CD4-positive, alpha-beta memory T cell (primary cell): ENCODE results near the gene EVX2. TPM values are rescaled to one million over a fixed set of nuclear protein-coding genes. Genes with fewer than 3 reads are reported as not detected.

ENCODE experiments used
- CTCF ChIA-PET: fragments of 350-600 bp; sonication (Branson Sonifier 250); formaldehyde crosslinking; loops from one replicate; lab custom pipeline; 2021; ENCODE audit warnings: inconsistent platforms; ENCODE audit not compliant: partially characterized antibody; lab: Charles Lee
- POLR2A ChIA-PET: fragments of 350-600 bp; sonication (Branson Sonifier 250); formaldehyde crosslinking; loops from one replicate; lab custom pipeline; 2021; ENCODE audit not compliant: partially characterized antibody; lab: Charles Lee
- DNase-seq, 5 donors: peaks; one replicate each; pipeline versions ENCODE4 v3.0.0 to v3.0.0-alpha.2; 2020 to 2022; ENCODE audit warnings: mixed read lengths in 1 of 5
- H3K27ac ChIP-seq: one replicate; pipeline ENCODE4 v1.7.0; 2013; ENCODE audit warnings: low read depth, low read length
- H3K27me3 ChIP-seq: 2 replicates; pipeline ENCODE4 v1.7.0; 2013; ENCODE audit warnings: mild to moderate bottlenecking, low read length, moderate library complexity; ENCODE audit not compliant: insufficient read depth
- H3K36me3 ChIP-seq: 2 replicates; pipeline ENCODE4 v1.7.0; 2013; ENCODE audit warnings: mild to moderate bottlenecking, low read length, moderate library complexity; ENCODE audit not compliant: insufficient read depth
- H3K4me1 ChIP-seq: 2 replicates; pipeline ENCODE4 v1.7.0; 2013; ENCODE audit warnings: mild to moderate bottlenecking, low read length, moderate library complexity; ENCODE audit not compliant: insufficient read depth
- H3K4me3 ChIP-seq, 2 donors: one replicate each; pipeline ENCODE4 v1.7.0; 2013; ENCODE audit warnings: low read length in 2 of 2, mild to moderate bottlenecking in 1 of 2
- H3K9me3 ChIP-seq, 2 donors: one replicate each; pipeline ENCODE4 v1.7.0; 2013; ENCODE audit warnings: low read length in 2 of 2, control low read depth in 1 of 2; ENCODE audit not compliant: control insufficient read depth in 1 of 2
- H3K27ac Mint-ChIP-seq, 7 donors: one replicate each; pipeline ENCODE4 v1.8.0; 2020 to 2021; ENCODE audit warnings: mixed read lengths in 7 of 7, mild to moderate bottlenecking in 6 of 7, inconsistent platforms in 3 of 7, moderate library complexity in 3 of 7
- H3K27me3 Mint-ChIP-seq, 2 donors: one replicate each; pipeline ENCODE4 v1.8.0; 2020 to 2021; ENCODE audit warnings: mixed read lengths in 2 of 2
- H3K36me3 Mint-ChIP-seq, 2 donors: one replicate each; pipeline ENCODE4 v1.8.0; 2020 to 2021; ENCODE audit warnings: mixed read lengths in 2 of 2, inconsistent platforms in 1 of 2, mild to moderate bottlenecking in 1 of 2
- H3K4me1 Mint-ChIP-seq, 4 donors: one replicate each; pipeline ENCODE4 v1.8.0; 2020 to 2021; ENCODE audit warnings: mixed read lengths in 4 of 4, mild to moderate bottlenecking in 1 of 4
- H3K4me3 Mint-ChIP-seq, 8 donors: one replicate each; pipeline ENCODE4 v1.8.0; 2020 to 2021; ENCODE audit warnings: mixed read lengths in 8 of 8, mild to moderate bottlenecking in 7 of 8, moderate library complexity in 6 of 8, inconsistent platforms in 3 of 8
- H3K9me3 Mint-ChIP-seq, 8 donors: one replicate each; pipeline ENCODE4 v1.8.0; 2020 to 2021; ENCODE audit warnings: mixed read lengths in 8 of 8, mild to moderate bottlenecking in 5 of 8, inconsistent platforms in 3 of 8, moderate library complexity in 1 of 8
- intact Hi-C: fragments of 100-400 bp; cut with micrococcal nuclease; formaldehyde crosslinking; loops from one replicate; pipeline ENCODE4 v1.15.1; 2023
- polyA plus RNA-seq, 2 donors: library from polyadenylated mRNA; unstranded; fragments of 300-500 nt; fragmentation: Illumina TruSeq; gene quantifications; one replicate each; pipeline ENCODE4 v1.2.3, GENCODE V29; 2021
- total RNA-seq, 2 experiments: library from RNA; stranded (reverse); gene quantifications; one replicate each; pipeline ENCODE4 v1.2.3, GENCODE V29; 2021

EVX2 gene
- total and polyA plus RNA-seq, 4 experiments from 2014 or later = not detected

DNA sequence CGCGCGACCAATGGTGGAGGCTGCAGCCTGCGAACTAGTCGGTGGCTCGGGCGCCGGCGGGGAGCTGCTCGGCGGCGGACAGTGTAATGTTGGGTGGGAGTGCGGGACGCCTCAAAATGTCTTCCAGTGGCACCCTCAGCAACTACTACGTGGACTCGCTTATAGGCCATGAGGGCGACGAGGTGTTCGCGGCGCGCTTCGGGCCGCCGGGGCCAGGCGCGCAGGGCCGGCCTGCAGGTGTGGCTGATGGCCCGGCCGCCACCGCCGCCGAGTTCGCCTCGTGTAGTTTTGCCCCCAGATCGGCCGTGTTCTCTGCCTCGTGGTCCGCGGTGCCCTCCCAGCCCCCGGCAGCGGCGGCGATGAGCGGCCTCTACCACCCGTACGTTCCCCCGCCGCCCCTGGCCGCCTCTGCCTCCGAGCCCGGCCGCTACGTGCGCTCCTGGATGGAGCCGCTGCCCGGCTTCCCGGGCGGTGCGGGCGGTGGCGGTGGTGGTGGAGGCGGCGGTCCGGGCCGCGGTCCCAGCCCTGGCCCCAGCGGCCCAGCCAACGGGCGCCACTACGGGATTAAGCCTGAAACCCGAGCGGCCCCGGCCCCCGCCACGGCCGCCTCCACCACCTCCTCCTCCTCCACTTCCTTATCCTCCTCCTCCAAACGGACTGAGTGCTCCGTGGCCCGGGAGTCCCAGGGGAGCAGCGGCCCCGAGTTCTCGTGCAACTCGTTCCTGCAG lies 39.1 kb upstream of the EVX2 start, which contains the start of gene HOXD9:
TSS of gene HOXD9 (plus strand) at position 37 of the 728 bp plus-strand sequence. CDS start at position 87, 50 bp downstream.
- Histone ChIP-seq H3K4me3 (no peak within 1 kb of the TSS), H3K9me3 (no peaks in the 10 kb centered on the region), H3K27ac (no peak within 1 kb of the TSS), H3K27me3 (peaks cover 82% of the 10 kb centered on the region), H3K4me1 (peaks cover 19% of the 10 kb centered on the region), H3K36me3 (no peaks in the 10 kb centered on the region)
- H3K9me3 Mint-ChIP-seq = peaks cover 2 to 25% (median 9%) of the 10 kb centered on the region in 8 donors
- H3K27ac Mint-ChIP-seq = peak within 1 kb of the TSS in 2 of 7 donors; percentile 75 to 89
- H3K36me3 Mint-ChIP-seq = peaks cover 0 to 6% of the 10 kb centered on the region in 2 donors
- H3K4me1 Mint-ChIP-seq = peaks cover 2 to 32% (median 14%) of the 10 kb centered on the region in 4 donors
- DNase-seq = no peak
- ChIA-PET CTCF (interaction anchor here (0.7 kb wide), 1 partner anchor 431 kb away, joined by 3 read pairs; no protein-coding TSS in a partner anchor), POLR2A (no interaction called here)
- intact Hi-C loops = no loop called here
- H3K27me3 Mint-ChIP-seq = peaks cover 69 to 71% of the 10 kb centered on the region in 2 donors
- peak within 1 kb of the TSS; percentile 33 to 81 (median 64) for H3K4me3 Mint-ChIP-seq

- Histone ChIP-seq H3K27me3 (peaks cover 82% of the 10 kb centered on the region), H3K27ac (no peak overlapping the region), H3K9me3 (no peaks in the 10 kb centered on the region), H3K4me3 (no peak overlapping the region), H3K36me3 (no peaks in the 10 kb centered on the region), H3K4me1 (peaks cover 19% of the 10 kb centered on the region)
- Mint-ChIP-seq H3K36me3 (peaks cover 0 to 6% of the 10 kb centered on the region in 2 donors), H3K27me3 (peaks cover 70 to 71% of the 10 kb centered on the region in 2 donors), H3K4me3 (peak overlapping the region; percentile 33 to 81 (median 64)), H3K4me1 (peaks cover 2 to 30% (median 12%) of the 10 kb centered on the region in 4 donors), H3K27ac (peak overlapping the region in 1 of 7 donors; percentile 75), H3K9me3 (peaks cover 2 to 26% (median 10%) of the 10 kb centered on the region in 8 donors)
- ChIA-PET CTCF (interaction anchor here (0.7 kb wide), 1 partner anchor 432 kb away, joined by 3 read pairs; no protein-coding TSS in a partner anchor), POLR2A (no interaction called here)
- intact Hi-C loops = no loop called here
- DNase-seq = no peak
These were observed 38.4 kb upstream of the EVX2 start for GRCh38 chr2:176122052-176122682.

DNA sequence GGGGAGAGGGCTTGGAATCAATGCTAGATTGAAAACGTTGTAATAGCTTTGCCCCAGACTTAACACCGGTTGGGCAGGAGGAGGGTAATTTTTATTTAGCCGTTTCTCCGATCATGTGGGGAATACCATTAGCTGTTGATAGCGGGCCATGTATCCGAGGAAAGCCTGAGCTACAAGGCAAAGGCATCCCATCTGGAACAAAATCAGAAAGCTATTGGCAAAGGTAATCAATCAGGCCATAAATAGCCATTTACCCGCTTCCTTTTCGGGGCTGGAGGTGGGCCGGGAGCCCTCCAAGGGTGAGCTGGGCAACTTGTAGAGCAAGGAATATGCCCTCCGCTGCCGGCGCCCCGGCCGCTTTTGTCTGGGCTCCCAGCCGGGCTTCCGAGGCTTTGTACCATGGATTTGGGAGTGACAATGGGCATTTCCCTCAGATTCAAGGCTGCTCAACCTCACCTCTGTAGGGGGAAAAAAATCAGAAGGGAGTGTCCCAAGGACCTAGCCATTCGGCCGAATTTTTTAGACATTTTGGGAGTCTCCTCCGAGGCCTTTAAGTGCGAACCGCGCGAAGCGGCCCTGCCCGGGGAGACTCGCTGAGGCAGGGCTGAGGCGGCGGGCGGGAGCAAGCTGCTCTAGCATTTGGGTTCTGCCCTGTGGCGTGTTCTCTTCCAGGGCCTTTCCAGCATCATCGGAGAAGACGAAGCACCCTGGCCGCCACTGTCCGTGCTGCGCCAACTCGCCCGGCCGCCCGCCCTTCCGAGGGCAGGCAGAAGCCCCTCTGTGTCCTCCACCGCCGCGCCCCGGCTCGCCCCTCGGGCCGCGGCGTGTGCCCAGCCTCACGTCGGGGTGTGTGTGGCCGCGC lies 37.7 kb upstream of the EVX2 start:
- peaks cover 82% of the 10 kb centered on the region for H3K27me3 ChIP-seq
- POLR2A ChIA-PET = interaction anchor here (1.8 kb wide), 1 partner anchor 11 kb away, joined by 4 read pairs; no protein-coding TSS in a partner anchor
- H3K4me1 Mint-ChIP-seq = peaks cover 4 to 26% (median 12%) of the 10 kb centered on the region in 4 donors
- H3K9me3 Mint-ChIP-seq = peaks cover 2 to 33% (median 16%) of the 10 kb centered on the region in 8 donors
- peak overlapping the region in 4 of 7 donors; percentile 13 to 81 (median 35) for H3K27ac Mint-ChIP-seq
- no peak overlapping the region for H3K4me3 ChIP-seq
- peaks cover 19% of the 10 kb centered on the region for H3K4me1 ChIP-seq
- DNase-seq = no peak
- no peak overlapping the region for H3K27ac ChIP-seq
- H3K36me3 Mint-ChIP-seq = peaks cover 0 to 6% of the 10 kb centered on the region in 2 donors
- peak overlapping the region in 3 of 8 donors; percentile 31 to 43 (median 38) for H3K4me3 Mint-ChIP-seq
- no peaks in the 10 kb centered on the region for H3K9me3 ChIP-seq
- H3K36me3 ChIP-seq = no peaks in the 10 kb centered on the region
- intact Hi-C loops = no loop called here
- H3K27me3 Mint-ChIP-seq = peaks cover 72% of the 10 kb centered on the region in 2 donors
- CTCF ChIA-PET = interaction anchor here (0.7 to 1.8 kb wide), 3 partner anchors 334 to 1027 kb away, joined by 3 to 6 read pairs (median 3); no protein-coding TSS in a partner anchor

DNA sequence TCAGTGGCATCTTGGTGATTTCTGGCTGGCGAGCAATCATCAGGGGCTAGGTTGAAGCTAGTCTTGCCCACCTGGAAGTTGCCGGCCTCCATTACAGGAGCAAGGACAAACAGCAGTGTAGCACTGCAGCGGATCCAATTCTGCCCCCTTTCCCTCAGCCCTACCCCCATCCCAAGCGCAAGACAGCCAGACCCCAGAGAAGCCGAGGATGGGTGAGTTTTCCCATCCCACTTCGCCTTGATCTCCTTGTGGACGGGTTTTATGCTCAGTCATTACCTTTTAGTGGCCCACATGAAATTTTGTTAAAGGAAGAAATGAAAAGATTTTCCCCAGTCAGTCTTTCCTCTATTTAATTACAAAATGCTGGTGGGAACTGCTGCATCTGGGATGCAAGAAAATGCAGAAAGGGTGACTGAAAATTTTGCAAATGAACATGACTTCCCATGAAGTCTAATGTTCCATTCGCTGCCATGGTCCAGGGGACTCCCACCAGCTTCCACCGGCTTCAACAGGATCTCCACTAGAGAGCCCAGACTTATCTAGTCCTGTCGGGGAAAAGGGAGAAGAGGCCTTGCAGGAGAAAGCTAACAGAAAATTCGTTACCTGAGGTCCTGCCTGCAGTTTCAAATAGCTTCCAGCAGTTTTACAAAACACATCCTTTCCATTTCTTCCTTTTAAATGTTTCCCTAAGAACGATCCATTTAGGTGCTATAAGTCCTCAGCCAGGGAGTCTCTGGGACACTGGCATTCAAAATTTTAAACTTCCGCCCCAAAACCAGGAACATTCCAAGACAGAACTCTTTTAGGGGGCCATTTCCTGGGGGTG lies 36.8 kb upstream of the EVX2 start:
- Mint-ChIP-seq H3K4me1 (peaks cover 4 to 26% (median 12%) of the 10 kb centered on the region in 4 donors), H3K36me3 (peaks cover 0 to 6% of the 10 kb centered on the region in 2 donors), H3K27me3 (peaks cover 69 to 72% of the 10 kb centered on the region in 2 donors), H3K4me3 (peak overlapping the region in 3 of 8 donors; percentile 17 to 43 (median 26)), H3K9me3 (peaks cover 2 to 33% (median 17%) of the 10 kb centered on the region in 8 donors), H3K27ac (peak overlapping the region in 2 of 7 donors; percentile 35 to 81)
- Histone ChIP-seq H3K9me3 (no peaks in the 10 kb centered on the region), H3K4me3 (no peak overlapping the region), H3K27me3 (peaks cover 80% of the 10 kb centered on the region), H3K27ac (no peak overlapping the region), H3K36me3 (no peaks in the 10 kb centered on the region), H3K4me1 (peaks cover 19% of the 10 kb centered on the region)
- intact Hi-C loops = no loop called here
- ChIA-PET CTCF (interaction anchor here (0.6 to 1.8 kb wide), 5 partner anchors 10 to 1028 kb away, joined by 3 to 6 read pairs (median 3); no protein-coding TSS in a partner anchor), POLR2A (interaction anchor here (1.8 kb wide), 1 partner anchor 10 kb away, joined by 4 read pairs; no protein-coding TSS in a partner anchor)
- DNase-seq = no peak

GRCh38 chr2:176118601-176119339 lies 35.0 kb upstream of the EVX2 start:
- H3K9me3 ChIP-seq = no peaks in the 10 kb centered on the region
- peak overlapping the region in 3 of 7 donors; percentile 61 to 81 (median 76) for H3K27ac Mint-ChIP-seq
- H3K27me3 ChIP-seq = peaks cover 69% of the 10 kb centered on the region

More at GRCh38 chr2:176118601-176119339, 35.0 kb upstream of the EVX2 start:
- DNase-seq = no peak
- peaks cover 2 to 33% (median 16%) of the 10 kb centered on the region in 8 donors for H3K9me3 Mint-ChIP-seq
- Histone ChIP-seq H3K36me3 (no peaks in the 10 kb centered on the region), H3K4me1 (peaks cover 19% of the 10 kb centered on the region), H3K4me3 (no peak overlapping the region), H3K27ac (no peak overlapping the region)
- ChIA-PET POLR2A (no interaction called here), CTCF (no interaction called here)
- peaks cover 4 to 24% (median 10%) of the 10 kb centered on the region in 4 donors for H3K4me1 Mint-ChIP-seq
- peak overlapping the region in 6 of 8 donors; percentile 25 to 72 (median 51) for H3K4me3 Mint-ChIP-seq
- intact Hi-C loops = no loop called here
- H3K36me3 Mint-ChIP-seq = peaks cover 0 to 4% of the 10 kb centered on the region in 2 donors
- H3K27me3 Mint-ChIP-seq = peaks cover 66 to 67% of the 10 kb centered on the region in 2 donors
